Activated CD4-positive, CD25-positive, alpha-beta regulatory T cell treated with anti-CD3 and anti-CD28 coated beads, Interleukin-2, amount 50 U/mL, for 24 hours (primary cell): ENCODE data around the gene LY6G6F.

Experiments
- ATAC-seq, 2 donors: fragments of 150-1000 bp; cut with Tn5 transposase; one replicate each; pipeline ENCODE4 v1.10.0; 2021; ENCODE audit warnings: mild to moderate bottlenecking in 1 of 2, moderate library complexity in 1 of 2

Gene LY6G6F

DNA sequence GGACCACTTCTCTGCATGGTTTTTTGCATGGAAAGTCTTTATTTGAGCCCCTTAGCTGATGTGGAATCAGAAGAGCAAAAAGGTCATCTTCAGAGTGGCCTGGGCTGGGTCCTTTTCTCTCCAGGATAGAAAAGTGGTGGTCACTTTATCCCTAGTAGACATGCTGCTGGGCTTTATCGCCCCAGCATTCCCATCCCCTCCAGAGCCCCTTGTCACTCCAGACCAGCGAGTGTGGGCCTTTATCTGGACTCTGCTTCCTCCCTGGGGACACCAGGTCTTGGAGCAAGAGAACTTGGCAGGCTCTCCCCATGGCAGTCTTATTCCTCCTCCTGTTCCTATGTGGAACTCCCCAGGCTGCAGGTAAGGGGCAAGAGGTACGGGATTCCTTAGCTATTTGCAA lies at the start of gene LY6G6F:
TSS of gene LY6G6F (plus strand) at position 268 of the 400 bp plus-strand sequence. CDS start at position 309, 41 bp downstream.
- ATAC-seq = no peak

DNA sequence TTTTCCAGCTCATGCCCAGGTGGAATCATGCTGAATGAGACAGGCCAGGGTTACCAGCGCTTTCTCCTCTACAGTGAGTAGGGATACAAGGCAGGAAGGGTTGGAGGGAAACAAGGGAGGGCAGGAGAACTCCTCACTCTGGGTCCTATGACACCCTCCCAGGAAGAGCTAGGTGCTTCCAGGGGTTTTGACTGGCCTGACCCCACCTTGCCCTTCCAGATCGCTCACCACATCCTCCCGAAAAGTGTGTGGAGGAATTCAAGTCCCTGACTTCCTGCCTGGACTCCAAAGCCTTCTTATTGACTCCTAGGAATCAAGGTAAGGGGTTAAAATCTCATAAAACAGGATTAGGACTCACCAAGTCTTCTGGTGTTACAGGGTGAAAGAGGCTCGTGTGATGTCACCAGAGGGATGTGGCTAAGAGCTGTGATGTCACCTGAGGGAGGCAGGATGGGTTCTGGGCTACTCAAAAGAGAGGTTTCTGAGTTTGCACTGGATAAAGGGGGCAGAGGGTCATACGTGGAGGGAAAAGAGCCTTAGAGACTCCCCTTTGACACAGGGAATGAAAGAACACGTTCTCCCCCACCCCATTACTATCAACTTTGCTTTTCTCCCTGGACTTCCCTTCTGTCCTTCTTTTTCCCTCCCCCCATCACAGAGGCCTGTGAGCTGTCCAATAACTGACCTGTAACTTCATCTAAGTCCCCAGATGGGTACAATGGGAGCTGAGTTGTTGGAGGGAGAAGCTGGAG lies 49.1 kb upstream of the LY6G6F start:
- ATAC-seq = no peak

DNA sequence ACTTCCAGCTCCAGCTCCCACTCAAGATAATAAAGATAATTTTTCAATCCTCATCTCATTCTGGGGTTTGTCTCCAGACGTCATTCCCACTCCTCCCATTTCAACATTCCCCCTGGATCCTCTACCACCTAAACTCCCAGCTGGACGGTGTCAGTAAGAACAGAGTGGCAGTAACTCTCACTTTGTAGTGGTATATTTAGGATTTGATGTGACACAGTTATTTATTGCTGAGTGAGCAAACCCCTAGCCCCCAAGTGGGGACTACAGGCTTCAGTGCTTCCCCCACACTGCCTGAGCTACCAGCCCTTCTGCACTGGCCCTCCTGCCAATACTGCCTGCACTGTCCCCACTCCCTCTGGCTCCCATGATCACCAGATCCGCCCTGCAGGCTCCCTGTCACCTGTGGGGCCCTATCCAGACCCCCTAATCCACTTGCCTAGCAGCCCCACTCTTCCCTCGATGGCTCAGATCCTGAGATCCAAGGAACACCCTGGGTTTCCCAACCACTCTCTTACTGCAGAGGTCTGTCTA lies 48.4 kb upstream of the LY6G6F start:
- no peak for ATAC-seq

- ATAC-seq = no peak
These were observed 47.5 kb upstream of the LY6G6F start for GRCh38 chr6:31658983-31659648.

- peak; percentile 55 to 58 for ATAC-seq
These were observed 46.9 kb upstream of the LY6G6F start for GRCh38 chr6:31659649-31660380.

DNA sequence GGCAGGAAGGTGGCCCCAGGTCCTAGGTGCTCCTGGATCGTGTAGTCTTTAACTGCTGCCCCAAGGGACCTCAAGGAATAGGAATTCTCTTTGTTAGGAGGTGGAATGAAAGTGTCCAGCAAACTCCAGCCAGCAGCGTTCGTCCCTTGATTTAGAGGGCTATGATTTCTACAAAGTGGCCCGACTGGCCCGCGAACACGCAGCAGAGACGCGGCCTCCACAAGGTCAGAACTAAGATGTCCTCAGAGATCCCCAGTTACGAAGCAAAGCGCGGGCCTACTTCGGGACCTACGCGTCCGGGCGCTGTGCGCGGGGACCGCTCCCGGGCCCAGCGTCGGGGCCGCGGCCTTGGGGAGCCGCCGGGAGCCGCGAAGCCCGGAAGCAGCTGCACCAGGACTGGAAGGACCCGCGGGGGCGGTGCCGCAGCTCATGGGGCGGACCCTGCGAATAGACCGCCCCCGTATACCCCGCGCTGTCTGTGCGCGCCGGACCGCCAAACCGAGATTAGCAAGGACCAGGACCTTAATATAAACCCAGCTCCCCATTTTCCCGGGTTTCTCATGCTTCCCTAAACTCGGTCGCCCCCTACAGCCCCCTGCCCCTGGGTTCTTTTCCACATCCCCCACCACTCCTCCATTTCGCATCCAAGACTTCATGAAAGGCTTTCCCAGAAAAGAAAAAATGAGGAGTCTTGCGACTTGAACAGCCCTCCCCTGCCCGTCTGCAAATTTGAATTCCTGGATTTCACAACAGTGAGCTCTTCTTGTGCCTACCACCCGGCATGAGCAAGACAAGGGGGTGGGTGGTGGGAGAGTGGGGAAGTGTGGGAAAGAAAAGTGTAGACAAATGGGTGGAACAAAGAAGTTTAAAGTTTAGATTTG lies 46.0 kb upstream of the LY6G6F start, which contains the start of gene C6orf47:
TSS of gene C6orf47 (minus strand) at position 398 of the 881 bp plus-strand sequence. CDS start 831 bp downstream, outside the sequence.
- peak; percentile 70 for ATAC-seq

DNA sequence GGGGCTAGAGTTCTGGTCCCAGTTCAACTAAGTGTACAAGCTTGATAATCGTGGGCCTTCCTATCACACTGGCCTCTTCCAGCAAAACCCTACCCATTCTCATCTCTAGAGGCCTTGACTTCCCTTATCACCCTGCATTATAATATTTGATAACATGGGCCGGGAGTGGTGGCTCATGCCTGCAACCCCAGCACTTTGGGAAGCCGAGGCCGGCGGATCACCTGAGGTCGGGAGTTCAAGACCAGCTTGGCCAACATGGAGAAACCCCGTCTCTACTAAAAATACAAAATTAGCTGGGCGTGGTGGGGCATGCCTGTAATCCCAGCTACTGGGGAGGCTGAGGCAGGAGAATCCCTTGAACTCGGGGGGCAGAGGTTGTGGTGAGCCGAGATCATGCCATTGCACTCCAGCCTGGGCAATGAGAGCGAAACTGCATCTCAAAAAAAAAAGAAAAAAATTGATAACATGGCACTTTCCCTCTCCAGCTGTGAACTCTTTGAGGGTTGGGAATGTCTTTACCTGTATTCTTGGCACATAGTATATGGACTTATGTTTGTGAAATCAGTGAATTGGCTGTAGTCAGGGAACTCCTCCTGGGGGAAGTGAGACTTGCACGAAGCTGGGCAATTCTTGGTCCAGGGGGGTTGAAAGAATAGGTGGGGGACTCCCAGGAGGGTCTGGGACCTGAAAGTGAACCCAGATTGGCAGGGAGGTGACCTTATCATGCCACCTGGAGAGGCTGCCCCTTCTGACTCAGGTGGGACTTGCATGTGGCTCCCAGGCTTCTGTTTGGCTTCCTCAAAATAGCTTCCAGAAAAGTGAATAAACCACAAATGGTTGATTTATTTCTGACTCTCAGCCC lies 45.2 kb upstream of the LY6G6F start:
- ATAC-seq = no peak

DNA sequence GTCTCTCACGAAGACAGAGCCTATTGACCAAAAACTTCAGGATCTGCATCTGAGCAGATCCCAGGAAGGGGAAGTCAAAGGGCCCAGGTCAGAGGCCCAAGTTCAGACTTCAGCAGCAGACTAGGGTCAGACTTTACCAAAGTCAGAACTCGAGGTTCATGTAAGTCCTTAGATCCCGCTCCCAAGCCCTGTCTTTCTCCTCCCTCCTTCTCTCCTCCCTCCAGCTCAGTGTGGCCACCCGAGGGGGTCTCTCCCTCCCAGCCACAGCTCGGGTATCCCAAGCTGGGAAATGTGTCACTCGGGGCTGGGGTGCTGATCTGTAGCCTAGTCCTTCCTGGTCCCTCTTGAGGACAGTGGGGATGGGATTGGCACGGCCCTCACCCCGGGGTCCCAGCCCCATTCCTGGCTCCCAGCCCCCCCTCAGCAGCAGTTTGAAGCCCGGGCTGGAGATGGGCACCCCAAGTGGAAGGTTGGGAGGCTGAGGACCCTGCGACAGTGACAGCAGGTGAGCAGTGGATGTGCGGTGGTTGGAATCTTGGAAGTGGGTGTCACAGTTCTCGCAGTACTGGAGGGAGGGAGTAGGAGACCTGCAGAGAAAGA lies 44.4 kb upstream of the LY6G6F start:
- ATAC-seq = no peak

DNA sequence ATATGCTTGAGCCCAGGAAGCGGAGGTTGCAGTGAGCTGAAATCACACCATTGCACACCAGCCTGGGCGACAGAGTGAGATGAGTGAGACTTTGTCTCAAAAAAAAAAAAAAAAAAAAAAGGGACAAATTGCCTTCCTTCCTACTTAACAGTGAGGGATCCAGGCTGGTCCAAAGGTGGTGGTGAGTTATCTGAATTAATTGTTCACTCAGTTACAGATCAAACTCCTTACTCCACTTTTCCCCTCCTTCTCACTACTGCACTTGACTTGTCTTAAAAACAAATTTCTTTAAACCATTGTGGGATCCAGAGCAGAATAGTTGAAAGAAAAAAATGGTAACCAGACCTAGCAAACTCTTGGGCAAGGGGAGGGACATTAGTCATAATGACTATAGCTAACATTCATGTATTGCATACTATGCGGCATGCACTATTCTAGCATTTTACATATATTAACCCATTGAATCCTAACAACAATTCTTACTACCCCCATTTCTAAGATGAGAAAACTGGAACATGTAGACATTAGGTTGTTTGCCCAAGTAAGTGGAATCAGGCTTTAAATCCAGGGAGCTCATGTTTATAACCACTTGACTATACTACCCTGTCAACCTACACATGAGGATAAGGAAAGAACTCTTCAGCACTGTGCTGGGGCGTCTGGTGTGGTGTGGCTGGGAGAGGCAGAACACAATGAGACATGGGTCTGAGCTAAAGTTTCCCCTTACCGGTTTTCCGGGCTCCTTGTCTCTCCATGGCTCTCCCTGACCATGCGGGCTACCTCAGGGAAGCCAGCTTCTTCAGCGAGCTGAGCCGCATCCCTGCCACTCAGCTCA lies 43.3 kb upstream of the LY6G6F start:
- no peak for ATAC-seq

DNA sequence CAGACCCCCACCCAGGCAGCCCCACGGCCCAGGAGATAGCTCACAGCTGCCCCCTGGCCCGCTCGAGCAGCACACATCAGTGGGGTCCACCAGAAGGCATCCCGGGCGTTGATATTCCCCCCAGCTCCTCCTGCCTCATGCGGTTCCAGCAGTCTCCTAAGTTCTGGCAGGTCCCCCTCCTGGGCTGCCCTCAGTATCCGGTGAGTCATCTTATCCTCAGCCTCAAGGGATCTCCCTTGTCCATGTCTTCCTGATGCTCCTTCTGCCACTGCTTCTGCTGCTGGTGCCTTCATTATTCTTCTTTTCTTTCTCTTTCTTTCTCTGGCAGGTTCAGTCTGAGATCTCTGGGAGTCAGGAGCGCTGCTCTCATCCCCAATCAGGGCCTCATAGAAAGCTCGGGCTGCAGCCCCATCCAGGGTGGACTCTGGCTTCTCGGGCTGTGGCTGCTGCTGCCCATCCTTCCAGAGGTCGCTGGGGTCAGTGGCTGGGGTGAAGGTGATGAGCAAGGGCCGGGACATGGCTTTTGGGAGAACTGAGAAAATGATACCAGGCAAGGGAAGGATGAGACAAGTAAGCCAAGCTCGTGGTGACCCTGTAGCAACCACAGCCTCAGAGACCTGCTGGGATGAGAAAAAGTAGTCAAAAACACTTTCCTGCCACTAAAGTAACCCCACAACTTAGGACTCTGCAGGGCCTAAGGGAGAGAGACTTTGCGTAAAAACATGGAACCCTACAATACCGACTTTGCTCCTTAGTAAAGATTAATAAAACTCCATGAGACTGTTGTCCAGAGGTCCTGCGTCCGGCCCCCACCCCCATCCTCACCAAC lies 42.5 kb upstream of the LY6G6F start:
- ATAC-seq = no peak

GRCh38 chr6:31664790-31665500 lies 41.7 kb upstream of the LY6G6F start, which contains the start of gene GPANK1:
GPANK1 (minus strand) TSS chr6:31664997; CDS start chr6:31664478, 519 bp downstream.
- ATAC-seq = peak; percentile 44 to 45

GRCh38 chr6:31665501-31666336 lies 40.9 kb upstream of the LY6G6F start, which contains the start of gene CSNK2B:
CSNK2B (plus strand) TSS chr6:31666080; CDS start chr6:31666832, 752 bp downstream.
- peak; percentile 89 for ATAC-seq

DNA sequence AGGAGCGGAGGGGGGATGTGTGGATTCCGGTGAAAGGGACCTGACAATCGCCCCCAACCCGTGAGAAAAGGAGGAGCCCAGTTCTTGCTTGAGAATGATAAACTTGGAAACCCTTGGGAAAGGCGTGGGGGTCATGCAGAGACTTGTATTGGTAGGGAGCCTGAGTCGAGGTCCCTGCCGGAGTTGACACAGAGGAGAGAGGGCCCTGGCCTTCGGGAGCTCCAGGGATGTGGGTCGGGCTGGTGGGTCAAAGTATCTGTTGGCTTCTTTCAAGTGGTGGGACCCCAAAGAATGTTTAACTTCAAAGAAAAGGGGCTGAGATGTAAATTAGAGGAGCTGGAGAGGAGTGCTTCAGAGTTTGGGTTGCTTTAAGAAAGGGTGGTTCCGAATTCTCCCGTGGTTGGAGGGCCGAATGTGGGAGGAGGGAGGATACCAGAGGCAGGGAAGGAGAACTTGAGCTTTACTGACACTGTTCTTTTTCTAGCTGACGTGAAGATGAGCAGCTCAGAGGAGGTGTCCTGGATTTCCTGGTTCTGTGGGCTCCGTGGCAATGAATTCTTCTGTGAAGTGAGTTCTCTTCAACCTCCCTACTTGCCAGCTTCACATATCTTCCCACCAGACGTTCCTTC lies 40.2 kb upstream of the LY6G6F start:
- no peak for ATAC-seq

DNA sequence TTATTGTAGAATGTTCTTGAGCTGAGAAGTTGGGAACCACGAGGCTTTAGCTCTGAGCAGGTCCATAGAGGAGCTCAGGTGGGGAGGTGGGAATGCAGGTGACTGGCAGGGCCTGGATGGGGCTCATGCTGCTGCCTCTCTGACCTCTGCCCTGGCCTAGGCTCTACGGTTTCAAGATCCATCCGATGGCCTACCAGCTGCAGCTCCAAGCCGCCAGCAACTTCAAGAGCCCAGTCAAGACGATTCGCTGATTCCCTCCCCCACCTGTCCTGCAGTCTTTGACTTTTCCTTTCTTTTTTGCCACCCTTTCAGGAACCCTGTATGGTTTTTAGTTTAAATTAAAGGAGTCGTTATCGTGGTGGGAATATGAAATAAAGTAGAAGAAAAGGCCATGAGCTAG lies 37.0 kb upstream of the LY6G6F start, which contains the start of gene LY6G5B:
TSS of gene LY6G5B (plus strand) at position 301 of the 400 bp plus-strand sequence. CDS start 975 bp downstream, outside the sequence.
- ATAC-seq = no peak

DNA sequence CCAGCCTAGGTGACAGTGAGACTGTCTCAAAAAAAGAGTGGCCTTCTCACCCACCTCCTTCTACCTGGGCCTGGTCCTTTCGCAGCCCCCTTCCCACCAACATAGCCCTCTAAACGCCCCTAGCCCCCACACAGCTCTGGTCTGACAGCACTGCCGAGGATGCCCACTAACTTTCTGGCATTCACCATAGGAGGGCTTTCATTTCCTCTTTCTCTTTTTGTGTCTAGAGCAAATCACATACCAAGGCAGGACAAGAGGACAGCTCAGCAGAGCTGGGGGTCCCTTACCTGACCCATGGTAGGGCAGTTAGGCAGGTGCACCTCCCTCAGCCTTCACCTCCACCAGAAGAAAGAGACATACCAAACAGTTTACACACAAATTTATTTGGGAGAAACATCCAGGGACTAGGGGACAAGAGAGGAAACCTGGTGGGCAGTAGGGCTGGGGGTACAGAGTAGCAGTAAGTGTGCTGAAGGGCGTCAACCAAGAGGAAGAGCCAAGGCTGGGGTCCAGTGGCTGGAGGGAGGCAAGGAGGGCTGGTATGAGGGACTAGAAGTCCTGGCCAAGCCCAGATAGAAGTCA lies 30.3 kb upstream of the LY6G6F start:
- ATAC-seq = no peak

DNA sequence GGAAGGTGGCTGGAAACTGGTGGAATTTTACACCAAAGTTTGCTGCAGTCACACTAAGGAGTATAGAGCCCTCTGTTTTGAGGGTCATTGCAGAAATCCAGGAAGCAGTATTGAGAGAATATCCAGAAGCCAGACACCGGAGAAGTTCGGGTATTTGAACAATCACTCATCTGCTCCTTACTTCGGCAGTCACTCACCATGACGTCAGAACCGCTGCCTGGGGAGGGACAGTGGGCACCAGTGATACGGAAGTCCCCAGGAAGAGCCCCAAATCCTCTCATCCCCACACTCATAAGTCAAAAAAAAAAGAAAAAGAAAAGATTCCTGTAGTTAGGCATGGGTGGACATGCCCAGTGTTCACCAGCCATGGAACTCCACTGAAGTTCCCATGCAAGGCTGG lies 29.8 kb upstream of the LY6G6F start:
- ATAC-seq = no peak
